Loucy (cell line): ENCODE results near the gene KLHL30.

Experiments used
- H2AFZ ChIP-seq: fragments of 200-600 bp; sonication (generic); 2 replicates; pipeline ENCODE4 v1.6.0; 2016; ENCODE audit warnings: antibody characterized with exemption, mild to moderate bottlenecking, low read length, moderate library complexity
- H3F3A ChIP-seq: fragments of 200-600 bp; 2 replicates; pipeline ENCODE4 v1.6.0; 2016; ENCODE audit warnings: antibody characterized with exemption, low read depth, mild to moderate bottlenecking
- H3K27me3 ChIP-seq: fragments of 200-600 bp; sonication (generic); 2 replicates; pipeline ENCODE4 v1.6.1; 2014; ENCODE audit warnings: low read length, mild to moderate bottlenecking; ENCODE audit not compliant: insufficient read depth, poor library complexity, severe bottlenecking
- H3K36me3 ChIP-seq: fragments of 200-600 bp; sonication (generic); 2 replicates; pipeline ENCODE4 v1.6.1; 2016; ENCODE audit warnings: low read length; ENCODE audit not compliant: insufficient read depth
- H3K4me1 ChIP-seq: fragments of 200-600 bp; sonication (generic); 2 replicates; pipeline ENCODE4 v1.5.1; 2014; ENCODE audit warnings: low read length, mild to moderate bottlenecking; ENCODE audit not compliant: insufficient read depth, poor library complexity, severe bottlenecking
- H3K4me2 ChIP-seq: fragments of 200-600 bp; sonication (generic); 2 replicates; pipeline ENCODE4 v1.6.0; 2014; ENCODE audit warnings: antibody characterized with exemption, low read length, low read depth, mild to moderate bottlenecking; ENCODE audit not compliant: poor library complexity, severe bottlenecking
- H3K4me3 ChIP-seq: fragments of 200-600 bp; sonication (generic); 2 replicates; pipeline ENCODE4 v1.5.1; 2014; ENCODE audit warnings: low read length, mild to moderate bottlenecking, mixed read lengths; ENCODE audit not compliant: poor library complexity, severe bottlenecking
- H3K79me2 ChIP-seq: fragments of 200-600 bp; sonication (generic); 2 replicates; pipeline ENCODE4 v1.6.1; 2014; ENCODE audit warnings: low read length; ENCODE audit not compliant: insufficient read depth
- H3K9ac ChIP-seq: fragments of 200-600 bp; sonication (generic); 2 replicates; pipeline ENCODE4 v1.6.0; 2014; ENCODE audit warnings: mild to moderate bottlenecking, low read depth, low read length, moderate library complexity; ENCODE audit not compliant: poor library complexity, severe bottlenecking
- H3K9me2 ChIP-seq: fragments of 200-600 bp; sonication (generic); replicated peaks from 2 replicates; pipeline ENCODE4 v1.6.1; 2016; ENCODE audit warnings: low read depth, low read length, mixed read lengths
- H3K9me3 ChIP-seq: fragments of 200-600 bp; sonication (generic); 2 replicates; pipeline ENCODE4 v1.6.1; 2014; ENCODE audit warnings: mild to moderate bottlenecking, antibody characterized with exemption, low read length, low read depth; ENCODE audit not compliant: insufficient read depth
- H4K20me1 ChIP-seq: fragments of 200-600 bp; sonication (generic); 2 replicates; pipeline ENCODE4 v1.6.0; 2014; ENCODE audit warnings: antibody characterized with exemption, low read length, mild to moderate bottlenecking; ENCODE audit not compliant: insufficient read depth, poor library complexity, severe bottlenecking
- CTCF ChIP-seq: fragments of 200-600 bp; sonication (generic); conservative IDR thresholded peaks from 2 replicates; pipeline ENCODE4 v1.5.1; 2014; ENCODE audit warnings: mild to moderate bottlenecking, antibody characterized with exemption, low read length
- EZH2phosphoT487 ChIP-seq: fragments of 200-600 bp; IDR thresholded peaks from 2 replicates; pipeline ENCODE4 v1.6.1; 2018; ENCODE audit warnings: antibody characterized with exemption, mild to moderate bottlenecking, moderate library complexity, borderline replicate concordance

Gene KLHL30

GRCh38 chr2:238095143-238095542 lies 43.3 kb upstream of the KLHL30 start:
- Histone ChIP-seq H2AFZ (no peak overlapping the region), H3K4me1 (no peaks in the 10 kb centered on the region), H3F3A (no peaks in the 10 kb centered on the region), H4K20me1 (no peaks in the 10 kb centered on the region), H3K27me3 (no peaks in the 10 kb centered on the region), H3K4me3 (no peak overlapping the region), H3K9me2 (no peaks in the 10 kb centered on the region), H3K79me2 (no peaks in the 10 kb centered on the region), H3K4me2 (no peak overlapping the region), H3K9ac (no peak overlapping the region), H3K36me3 (no peaks in the 10 kb centered on the region), H3K9me3 (no peaks in the 10 kb centered on the region)
- TF ChIP-seq EZH2phosphoT487 (no peak), CTCF (no peak)

GRCh38 chr2:238096311-238097011 lies 42.0 kb upstream of the KLHL30 start:
- H4K20me1 ChIP-seq, result no peaks in the 10 kb centered on the region
- no peaks in the 10 kb centered on the region for H3F3A ChIP-seq
- no peaks in the 10 kb centered on the region for H3K36me3 ChIP-seq
- H3K9me3 ChIP-seq, result no peaks in the 10 kb centered on the region
- H3K4me2 ChIP-seq, result no peak overlapping the region
- no peaks in the 10 kb centered on the region for H3K4me1 ChIP-seq
- H2AFZ ChIP-seq, result no peak overlapping the region
- H3K27me3 ChIP-seq, result no peaks in the 10 kb centered on the region
- no peak for TF ChIP-seq EZH2phosphoT487
- no peak for TF ChIP-seq CTCF
- H3K79me2 ChIP-seq, result no peaks in the 10 kb centered on the region
- no peak overlapping the region for H3K4me3 ChIP-seq
- no peak overlapping the region for H3K9ac ChIP-seq
- H3K9me2 ChIP-seq, result no peaks in the 10 kb centered on the region

GRCh38 chr2:238097201-238097987 lies 41.1 kb upstream of the KLHL30 start:
- no peaks in the 10 kb centered on the region for H3K79me2 ChIP-seq
- H3K9me3 ChIP-seq, result no peaks in the 10 kb centered on the region
- H3K4me1 ChIP-seq, result no peaks in the 10 kb centered on the region
- no peaks in the 10 kb centered on the region for H3F3A ChIP-seq
- no peaks in the 10 kb centered on the region for H4K20me1 ChIP-seq
- H3K4me3 ChIP-seq, result no peak overlapping the region
- H2AFZ ChIP-seq, result no peak overlapping the region
- H3K27me3 ChIP-seq, result no peaks in the 10 kb centered on the region
- H3K4me2 ChIP-seq, result no peak overlapping the region
- no peaks in the 10 kb centered on the region for H3K9me2 ChIP-seq
- no peaks in the 10 kb centered on the region for H3K36me3 ChIP-seq
- H3K9ac ChIP-seq, result no peak overlapping the region
- TF ChIP-seq CTCF (no peak), EZH2phosphoT487 (no peak)
